GM21423 (cell line): ENCODE results near the gene KRTAP10-8.
"Not testable (repeated sequence)": the region's sequence is repeated elsewhere in the genome, so short reads cannot be mapped to it uniquely, and the experiment has no call there.

Source experiments
- ATAC-seq: cut with Tn5 transposase; IDR thresholded peaks from one replicate; pipeline ENCODE4 v1.9.1; 2021; ENCODE audit warnings: mild to moderate bottlenecking, moderate library complexity; ENCODE audit not compliant: unreplicated experiment

Gene KRTAP10-8

GRCh38 chr21:44598061-44598460 is 13.8 kb upstream of the KRTAP10-8 start:
- no peak for ATAC-seq

- ATAC-seq, result no peak
Measured at GRCh38 chr21:44599264-44600029, 12.4 kb upstream of the KRTAP10-8 start.

GRCh38 chr21:44600118-44600978 is 11.5 kb upstream of the KRTAP10-8 start, which contains the start of gene KRTAP10-7:
KRTAP10-7 (plus strand) TSS chr21:44600597; CDS start chr21:44600622, 25 bp downstream.
- not testable (repeated sequence) for ATAC-seq

GRCh38 chr21:44601091-44601490 is 10.8 kb upstream of the KRTAP10-8 start:
- not testable (repeated sequence) for ATAC-seq

- no peak for ATAC-seq
Measured at GRCh38 chr21:44601596-44602462, 10.1 kb upstream of the KRTAP10-8 start.

- no peak for ATAC-seq
Measured at GRCh38 chr21:44602463-44602850, 9.4 kb upstream of the KRTAP10-8 start.

- ATAC-seq, result no peak
Measured at GRCh38 chr21:44603109-44603875, 8.6 kb upstream of the KRTAP10-8 start.

- ATAC-seq, result no peak
Measured at GRCh38 chr21:44603911-44604310, 8.0 kb upstream of the KRTAP10-8 start.

GRCh38 chr21:44606495-44606894 is 5.4 kb upstream of the KRTAP10-8 start:
- ATAC-seq, result no peak

GRCh38 chr21:44609193-44609592 is 2.7 kb upstream of the KRTAP10-8 start:
- no peak for ATAC-seq

- ATAC-seq, result not testable (repeated sequence)
Measured at GRCh38 chr21:44610157-44610843, 1.6 kb upstream of the KRTAP10-8 start.

GRCh38 chr21:44611551-44611950 is 328 bp upstream of the KRTAP10-8 start:
- ATAC-seq, result no peak

GRCh38 chr21:44612669-44613229 is 870 bp downstream of the KRTAP10-8 start:
- no peak for ATAC-seq

GRCh38 chr21:44613386-44614155 is 1.7 kb downstream of the KRTAP10-8 start:
- no peak for ATAC-seq

GRCh38 chr21:44614161-44614631 is 2.3 kb downstream of the KRTAP10-8 start:
- no peak for ATAC-seq

GRCh38 chr21:44614961-44615391 is 3.1 kb downstream of the KRTAP10-8 start:
- no peak for ATAC-seq

GRCh38 chr21:44615466-44615865 is 3.6 kb downstream of the KRTAP10-8 start:
- ATAC-seq, result no peak

GRCh38 chr21:44615911-44616590 is 4.2 kb downstream of the KRTAP10-8 start:
- no peak for ATAC-seq
